IMR-90 (cell line): ENCODE results near the gene PRKCA. TPM values are rescaled to one million over a fixed set of nuclear protein-coding genes. Genes with fewer than 3 reads are reported as not detected.
A peak's percentile ranks its signal among the peaks of the same experiment; 100 is the strongest.

ENCODE experiments used
- ATAC-seq: fragments of 200-7000 bp; cut with Tn5 transposase; 2 replicates; pipeline ENCODE4 v1.9.1; 2020; ENCODE audit warnings: low read depth, mild to moderate bottlenecking, moderate library complexity
- BruUV-seq: library from RNA; stranded (reverse); fragments of 400-500 nt; replicated peaks from 2 replicates; lab custom pipeline; 2021; lab: Mats Ljungman, UMichigan
- CTCF ChIA-PET: fragments of 300-600 bp; formaldehyde crosslinking; extraction: SDS; loops from one replicate; lab custom pipeline; 2021; ENCODE audit warnings: antibody characterized with exemption; lab: Yijun Ruan, JAX
- POLR2A ChIA-PET: fragments of 300-600 bp; sonication (Branson Sonifier 250); formaldehyde crosslinking; loops from one replicate; lab custom pipeline; 2022; ENCODE audit warnings: antibody characterized with exemption; ENCODE audit not compliant: unreplicated experiment; lab: Charles Lee
- DNase-seq: peaks from one replicate; pipeline ENCODE4 v3.0.0; 2013
- H2AFZ ChIP-seq: replicated peaks from 2 replicates; pipeline ENCODE3; 2013; ENCODE audit warnings: low read length, mild to moderate bottlenecking; ENCODE audit not compliant: poor library complexity
- H2AK5ac ChIP-seq: 2 replicates; pipeline ENCODE4 v1.6.1; 2013; ENCODE audit warnings: low read depth, low read length, inconsistent platforms
- H2AK9ac ChIP-seq: replicated peaks from 2 replicates; pipeline ENCODE3; 2013; ENCODE audit warnings: mild to moderate bottlenecking, low read depth, low read length, moderate library complexity; ENCODE audit not compliant: poor library complexity
- H2BK120ac ChIP-seq: 2 replicates; pipeline ENCODE4 v1.6.1; 2013; ENCODE audit warnings: low read depth, low read length, inconsistent platforms
- H2BK15ac ChIP-seq: 3 replicates; pipeline ENCODE4 v1.6.1; 2013; ENCODE audit warnings: low read depth, low read length, inconsistent platforms
- H2BK20ac ChIP-seq: 2 replicates; pipeline ENCODE4 v1.6.1; 2013; ENCODE audit warnings: low read depth, mild to moderate bottlenecking, inconsistent platforms, low read length, moderate library complexity
- H2BK5ac ChIP-seq: 2 replicates; pipeline ENCODE4 v1.6.1; 2013; ENCODE audit warnings: mild to moderate bottlenecking, low read depth, low read length, inconsistent platforms; ENCODE audit not compliant: poor library complexity, severe bottlenecking
- H3K14ac ChIP-seq: replicated peaks from 2 replicates; pipeline ENCODE4 v1.6.1; 2013; ENCODE audit warnings: low read depth, low read length, inconsistent platforms
- H3K18ac ChIP-seq: 2 replicates; pipeline ENCODE4 v1.6.1; 2013; ENCODE audit warnings: low read depth, low read length, control low read depth
- H3K23ac ChIP-seq: 2 replicates; pipeline ENCODE4 v1.6.1; 2013; ENCODE audit warnings: low read depth, low read length, inconsistent platforms
- H3K27ac ChIP-seq: 2 replicates; pipeline ENCODE4 v1.5.1; 2013; ENCODE audit warnings: mild to moderate bottlenecking, control low read depth, low read length; ENCODE audit not compliant: insufficient read depth
- H3K27me3 ChIP-seq: 2 replicates; pipeline ENCODE4 v1.6.1; 2013; ENCODE audit warnings: low read length; ENCODE audit not compliant: control insufficient read depth, insufficient read depth
- H3K36me3 ChIP-seq: 2 replicates; pipeline ENCODE4 v1.6.1; 2013; ENCODE audit warnings: low read length, mixed read lengths; ENCODE audit not compliant: control insufficient read depth, insufficient read depth
- H3K4ac ChIP-seq: 2 replicates; pipeline ENCODE4 v1.6.1; 2013; ENCODE audit warnings: low read depth, low read length, inconsistent platforms
- H3K4me1 ChIP-seq: 2 replicates; pipeline ENCODE4 v1.6.1; 2013; ENCODE audit warnings: low read length, mixed read lengths; ENCODE audit not compliant: control insufficient read depth, insufficient read depth
- H3K4me2 ChIP-seq: 2 replicates; pipeline ENCODE4 v1.6.1; 2013; ENCODE audit warnings: low read depth, mild to moderate bottlenecking, control low read depth, low read length, moderate library complexity
- H3K4me3 ChIP-seq: 2 replicates; pipeline ENCODE4 v1.5.1; 2013; ENCODE audit warnings: low read depth, mild to moderate bottlenecking, control low read depth, low read length, moderate library complexity; ENCODE audit not compliant: insufficient read depth
- H3K56ac ChIP-seq: 2 replicates; pipeline ENCODE4 v1.6.1; 2013; ENCODE audit warnings: low read length, inconsistent platforms; ENCODE audit not compliant: insufficient read depth; ENCODE audit errors: extremely low read depth
- H3K79me1 ChIP-seq, 2 experiments: 2 replicates each; pipeline ENCODE4 v1.6.1; 2013; ENCODE audit warnings: low read length in 2 of 2, inconsistent platforms in 1 of 2, low read depth in 1 of 2
- H3K9ac ChIP-seq: 2 replicates; pipeline ENCODE4 v1.6.1; 2013; ENCODE audit warnings: low read depth, low read length, control low read depth
- H3K9me1 ChIP-seq: 2 replicates; pipeline ENCODE4 v1.6.1; 2013; ENCODE audit warnings: low read length, inconsistent platforms; ENCODE audit not compliant: insufficient read depth
- H3K9me3 ChIP-seq: 2 replicates; pipeline ENCODE4 v1.6.1; 2013; ENCODE audit warnings: low read length; ENCODE audit not compliant: control insufficient read depth, insufficient read depth
- H4K20me1 ChIP-seq: 2 replicates; pipeline ENCODE4 v1.6.1; 2013; ENCODE audit warnings: low read length, inconsistent platforms; ENCODE audit not compliant: insufficient read depth
- H4K5ac ChIP-seq: 2 replicates; pipeline ENCODE4 v1.6.1; 2013; ENCODE audit warnings: mild to moderate bottlenecking, low read depth, low read length, control low read depth
- H4K8ac ChIP-seq, 2 experiments: 2 replicates each; pipeline ENCODE4 v1.6.1; 2013; ENCODE audit warnings: low read depth in 2 of 2, low read length in 2 of 2, control low read depth in 1 of 2, inconsistent platforms in 1 of 2
- H4K91ac ChIP-seq: 2 replicates; pipeline ENCODE4 v1.6.1; 2013; ENCODE audit warnings: low read depth, low read length, inconsistent platforms; ENCODE audit not compliant: insufficient read depth
- BHLHE40 ChIP-seq: fragments of 150-350 bp; IDR thresholded peaks from 2 replicates; pipeline ENCODE4 v1.6.1; 2016; ENCODE audit warnings: mild to moderate bottlenecking, low read depth, low read length
- CEBPB ChIP-seq: IDR thresholded peaks from 2 replicates; pipeline ENCODE4 v1.6.1; 2012; ENCODE audit warnings: low read depth, low read length, improper control_type of control experiment
- CHD1 ChIP-seq: IDR thresholded peaks from 2 replicates; pipeline ENCODE4 v1.6.1; 2012; ENCODE audit warnings: low read depth, low read length, improper control_type of control experiment
- CTCF ChIP-seq: conservative IDR thresholded peaks from 2 replicates; pipeline ENCODE4 v1.5.1; 2012; ENCODE audit warnings: mild to moderate bottlenecking, low read depth, low read length, improper control_type of control experiment
- FOS ChIP-seq: fragments of 150-350 bp; IDR thresholded peaks from 2 replicates; pipeline ENCODE4 v1.6.1; 2016; ENCODE audit warnings: low read depth, low read length
- MAFK ChIP-seq: IDR thresholded peaks from 2 replicates; pipeline ENCODE4 v1.6.1; 2012; ENCODE audit warnings: low read depth, low read length, improper control_type of control experiment
- MAZ ChIP-seq: IDR thresholded peaks from 2 replicates; pipeline ENCODE4 v1.6.1; 2012; ENCODE audit warnings: low read depth, mild to moderate bottlenecking, low read length, improper control_type of control experiment, moderate library complexity, borderline replicate concordance
- MXI1 ChIP-seq: IDR thresholded peaks from 2 replicates; pipeline ENCODE4 v1.6.1; 2012; ENCODE audit warnings: low read depth, mild to moderate bottlenecking, low read length, moderate library complexity, borderline replicate concordance
- NFE2L2 ChIP-seq: fragments of 150-350 bp; IDR thresholded peaks from 2 replicates; pipeline ENCODE4 v1.6.1; 2016; ENCODE audit warnings: low read depth, mild to moderate bottlenecking, low read length
- RAD21 ChIP-seq: IDR thresholded peaks from 2 replicates; pipeline ENCODE4 v1.6.1; 2012; ENCODE audit warnings: low read length, improper control_type of control experiment
- RFX5 ChIP-seq: IDR thresholded peaks from 2 replicates; pipeline ENCODE4 v1.8.0; 2012; ENCODE audit warnings: low read depth, mild to moderate bottlenecking, low read length, moderate library complexity
- SMC3 ChIP-seq: fragments of 150-350 bp; IDR thresholded peaks from 2 replicates; pipeline ENCODE4 v1.6.1; 2016; ENCODE audit warnings: low read depth, mild to moderate bottlenecking, antibody characterized with exemption, low read length, moderate library complexity
- WGBS, 2 experiments: methylation state at CpG; one replicate each; pipeline versions ENCODE4 v1.1.5 to v1.1.7; 2013; ENCODE audit warnings: missing lambda C conversion rate in 2 of 2; ENCODE audit not compliant: insufficient read length in 1 of 2; ENCODE audit errors: extremely low coverage in 2 of 2; 5-methylcytosine and 5-hydroxymethylcytosine counted together
- dilution Hi-C: fragments of 300-500 bp; cut with HindIII; formaldehyde crosslinking; loops from one replicate; pipeline ENCODE4 v1.14.3; 2018; ENCODE audit warnings: low sequenced_read_pairs; ENCODE audit not compliant: unreplicated experiment
- in situ Hi-C: fragments of 300-500 bp; cut with MboI; formaldehyde crosslinking; loops from 3 replicates; pipeline ENCODE4 v1.14.3; 2019; ENCODE audit warnings: low sequenced_read_pairs, inconsistent platforms, mixed read lengths
- intact Hi-C: fragments of 100-400 bp; cut with micrococcal nuclease; formaldehyde crosslinking; loops from 2 replicates; pipeline ENCODE4 v1.10.0; 2022
- polyA plus RNA-seq, 3 experiments: library from polyadenylated mRNA; depleted of rRNA; stranded (reverse); fragments of >200 nt; gene quantifications; 2 replicates each; pipeline ENCODE4 v1.2.3, GENCODE V29; 2012; ENCODE audit warnings: low replicate concordance in 1 of 3
- total RNA-seq: library from RNA; depleted of rRNA; stranded (reverse); fragments of >200 nt; gene quantifications from 2 replicates; pipeline ENCODE4 v1.2.3, GENCODE V29; 2012
- TF ChIP-seq, protein P1 (sequence below): fragments of 150-350 bp; IDR thresholded peaks from 2 replicates; pipeline ENCODE4 v1.6.1; 2017; ENCODE audit warnings: mild to moderate bottlenecking, antibody characterized with exemption, low read length, low read depth
- TF ChIP-seq, protein P2 (sequence below): fragments of 150-350 bp; IDR thresholded peaks from 2 replicates; pipeline ENCODE4 v1.6.1; 2016; ENCODE audit warnings: low read depth, mild to moderate bottlenecking, low read length, moderate library complexity, borderline replicate concordance

Gene PRKCA
- total and polyA plus RNA-seq, 2 of the 4 experiments (the other 2 are of a cell fraction), result 31.0 to 46.0 TPM

DNA sequence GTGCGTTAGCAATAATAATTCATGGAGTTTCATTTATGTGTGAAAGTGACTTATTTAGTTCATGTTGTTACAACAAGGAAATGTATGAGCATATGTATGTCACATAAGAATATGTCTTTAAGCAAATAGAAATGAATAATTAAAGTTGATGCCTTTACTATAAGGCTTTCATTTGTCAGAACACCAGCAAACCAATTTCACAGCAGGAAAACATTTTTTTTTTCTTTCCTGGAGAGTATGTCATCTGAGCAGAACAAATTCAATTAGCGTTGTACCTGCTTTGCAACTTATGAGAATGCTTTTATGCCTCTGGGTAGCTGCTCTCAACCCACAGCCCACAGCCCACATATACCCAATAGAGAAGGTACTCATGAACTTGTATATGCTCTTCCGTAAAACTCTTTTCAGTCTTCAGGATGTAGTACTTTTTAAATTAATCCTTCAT lies 46.9 kb upstream of the PRKCA start:
- no peak overlapping the region for H4K5ac ChIP-seq
- no peak overlapping the region for H3K18ac ChIP-seq
- H3K9me1 ChIP-seq, result no peaks in the 10 kb centered on the region
- in situ Hi-C loops (loop anchor here (5.0 kb wide), 1 partner anchor 422 kb away; no protein-coding TSS in a partner anchor), dilution Hi-C loops (no loop called here), intact Hi-C loops (loop anchor here (1.0 to 5.0 kb wide), 4 partner anchors 47 to 419 kb away; partner anchors contain the start of gene PRKCA)
- H2AK9ac ChIP-seq, result no peak overlapping the region
- H3K27me3 ChIP-seq, result no peaks in the 10 kb centered on the region
- H3K4me1 ChIP-seq, result no peaks in the 10 kb centered on the region
- H3K4me2 ChIP-seq, result no peak overlapping the region
- H4K20me1 ChIP-seq, result no peaks in the 10 kb centered on the region
- no CpG with 5 or more reads among the region's 3 CpGs for WGBS, 2 experiments
- CTCF ChIA-PET, result no interaction called here
- no peak overlapping the region; the same call in 1 of the 2 replicates for H3K4ac ChIP-seq
- H2BK120ac ChIP-seq, result no peak overlapping the region
- peak overlapping the region; percentile 24; the same call in 1 of the 2 replicates for H2BK20ac ChIP-seq
- H4K91ac ChIP-seq, result no peak overlapping the region
- TF ChIP-seq CTCF, result no peak
- TF ChIP-seq, protein P1, sequence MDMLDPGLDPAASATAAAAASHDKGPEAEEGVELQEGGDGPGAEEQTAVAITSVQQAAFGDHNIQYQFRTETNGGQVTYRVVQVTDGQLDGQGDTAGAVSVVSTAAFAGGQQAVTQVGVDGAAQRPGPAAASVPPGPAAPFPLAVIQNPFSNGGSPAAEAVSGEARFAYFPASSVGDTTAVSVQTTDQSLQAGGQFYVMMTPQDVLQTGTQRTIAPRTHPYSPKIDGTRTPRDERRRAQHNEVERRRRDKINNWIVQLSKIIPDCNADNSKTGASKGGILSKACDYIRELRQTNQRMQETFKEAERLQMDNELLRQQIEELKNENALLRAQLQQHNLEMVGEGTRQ, result no peak
- TF ChIP-seq MAZ, result no peak
- TF ChIP-seq FOS, result no peak
- no peak for TF ChIP-seq MAFK
- TF ChIP-seq, protein P2, sequence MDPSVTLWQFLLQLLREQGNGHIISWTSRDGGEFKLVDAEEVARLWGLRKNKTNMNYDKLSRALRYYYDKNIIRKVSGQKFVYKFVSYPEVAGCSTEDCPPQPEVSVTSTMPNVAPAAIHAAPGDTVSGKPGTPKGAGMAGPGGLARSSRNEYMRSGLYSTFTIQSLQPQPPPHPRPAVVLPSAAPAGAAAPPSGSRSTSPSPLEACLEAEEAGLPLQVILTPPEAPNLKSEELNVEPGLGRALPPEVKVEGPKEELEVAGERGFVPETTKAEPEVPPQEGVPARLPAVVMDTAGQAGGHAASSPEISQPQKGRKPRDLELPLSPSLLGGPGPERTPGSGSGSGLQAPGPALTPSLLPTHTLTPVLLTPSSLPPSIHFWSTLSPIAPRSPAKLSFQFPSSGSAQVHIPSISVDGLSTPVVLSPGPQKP, result no peak
- TF ChIP-seq CEBPB, result no peak
- no peak for TF ChIP-seq MXI1
- TF ChIP-seq NFE2L2, result no peak
- TF ChIP-seq SMC3, result no peak
- TF ChIP-seq RFX5, result no peak
- TF ChIP-seq RAD21, result no peak
- TF ChIP-seq BHLHE40, result no peak
- TF ChIP-seq CHD1, result no peak
- BruUV-seq, result no TSS peak
- H3K79me1 ChIP-seq, result no peaks in the 10 kb centered on the region
- no peak overlapping the region for H3K14ac ChIP-seq
- H3K27ac ChIP-seq, result no peak overlapping the region
- no peak overlapping the region for H3K9ac ChIP-seq
- no peak overlapping the region for H2AFZ ChIP-seq
- H2BK15ac ChIP-seq, result no peak overlapping the region
- DNase-seq (no peak), ATAC-seq (no peak)
- H4K8ac ChIP-seq, result no peak overlapping the region; a peak in 1 of 4 replicates
- POLR2A ChIA-PET, result no interaction called here
- H3K9me3 ChIP-seq, result no peaks in the 10 kb centered on the region
- H2AK5ac ChIP-seq, result no peak overlapping the region
- H2BK5ac ChIP-seq, result no peak overlapping the region
- H3K56ac ChIP-seq, result no peak overlapping the region
- no peak overlapping the region for H3K4me3 ChIP-seq
- H3K23ac ChIP-seq, result no peak overlapping the region
- no peaks in the 10 kb centered on the region for H3K36me3 ChIP-seq
